GM12872 (cell line): ENCODE data around the gene YIF1B.

Experiments
- CTCF ChIP-seq: IDR thresholded peaks from 3 replicates; pipeline ENCODE4 v1.5.1; 2011; ENCODE audit warnings: low read depth, mild to moderate bottlenecking, low read length, moderate library complexity; ENCODE audit not compliant: insufficient read depth

YIF1B gene

GRCh38 chr19:38324431-38324830, 8.7 kb upstream of the YIF1B start:
- no peak for TF ChIP-seq CTCF

- no peak for TF ChIP-seq CTCF
Observed at GRCh38 chr19:38323291-38323690, 7.5 kb upstream of the YIF1B start.

GRCh38 chr19:38321646-38322196, 6.0 kb upstream of the YIF1B start:
- no peak for TF ChIP-seq CTCF

GRCh38 chr19:38320969-38321339, 5.2 kb upstream of the YIF1B start:
- no peak for TF ChIP-seq CTCF

- TF ChIP-seq CTCF, result no peak
Observed at GRCh38 chr19:38319421-38320258, 3.9 kb upstream of the YIF1B start, which contains the start of gene KCNK6. KCNK6 (plus strand) TSS chr19:38319845; CDS start chr19:38319951, 106 bp downstream.

GRCh38 chr19:38318660-38319059, 2.9 kb upstream of the YIF1B start:
- no peak for TF ChIP-seq CTCF

- no peak for TF ChIP-seq CTCF
Observed at GRCh38 chr19:38317104-38317612, 1.4 kb upstream of the YIF1B start.
